ENCODE data around the gene CTSL. TPM values are rescaled to one million over a fixed set of nuclear protein-coding genes. Genes with fewer than 3 reads are reported as not detected.

Gene CTSL
- total and polyA plus RNA-seq, 11 donors, result 86.6 to 382 (median 130) TPM

- DNase-seq (no peak), ATAC-seq (no peak)
- intact Hi-C loops (cut with DNase I), result loop anchor here in 1 of 10 donors (10.0 kb wide), 1 partner anchor 57 kb away; no protein-coding TSS in a partner anchor
- no peaks in the 10 kb centered on the region for H3K9me3 ChIP-seq
- peaks cover 0 to 40% (median 20%) of the 10 kb centered on the region in 12 donors for H3K4me1 ChIP-seq
- 92 to 94% (median 93%) methylated on average over 2 of the region's 2 CpGs for WGBS, 4 donors
- H3K27ac ChIP-seq, result no peak overlapping the region
- peaks cover 0 to 7% (median 0%) of the 10 kb centered on the region in 9 donors for H3K27me3 ChIP-seq
- no peak for TF ChIP-seq POLR2A (IDR thresholded peaks at IDR 0.05)
- TF ChIP-seq, protein P1, sequence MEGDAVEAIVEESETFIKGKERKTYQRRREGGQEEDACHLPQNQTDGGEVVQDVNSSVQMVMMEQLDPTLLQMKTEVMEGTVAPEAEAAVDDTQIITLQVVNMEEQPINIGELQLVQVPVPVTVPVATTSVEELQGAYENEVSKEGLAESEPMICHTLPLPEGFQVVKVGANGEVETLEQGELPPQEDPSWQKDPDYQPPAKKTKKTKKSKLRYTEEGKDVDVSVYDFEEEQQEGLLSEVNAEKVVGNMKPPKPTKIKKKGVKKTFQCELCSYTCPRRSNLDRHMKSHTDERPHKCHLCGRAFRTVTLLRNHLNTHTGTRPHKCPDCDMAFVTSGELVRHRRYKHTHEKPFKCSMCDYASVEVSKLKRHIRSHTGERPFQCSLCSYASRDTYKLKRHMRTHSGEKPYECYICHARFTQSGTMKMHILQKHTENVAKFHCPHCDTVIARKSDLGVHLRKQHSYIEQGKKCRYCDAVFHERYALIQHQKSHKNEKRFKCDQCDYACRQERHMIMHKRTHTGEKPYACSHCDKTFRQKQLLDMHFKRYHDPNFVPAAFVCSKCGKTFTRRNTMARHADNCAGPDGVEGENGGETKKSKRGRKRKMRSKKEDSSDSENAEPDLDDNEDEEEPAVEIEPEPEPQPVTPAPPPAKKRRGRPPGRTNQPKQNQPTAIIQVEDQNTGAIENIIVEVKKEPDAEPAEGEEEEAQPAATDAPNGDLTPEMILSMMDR (IDR thresholded peaks at IDR 0.05), result no peak
- H3K4me3 ChIP-seq, result no peak overlapping the region
- H3K36me3 ChIP-seq, result peaks cover 0 to 55% (median 50%) of the 10 kb centered on the region in 9 donors
These were observed 5.4 kb downstream of the CTSL start for GRCh38 chr9:87731321-87731720.

GRCh38 chr9:87732344-87732743 lies 6.4 kb downstream of the CTSL start:
- WGBS, 4 donors, result 84 to 94% (median 88%) methylated on average over 1 of the region's 1 CpG
- no peaks in the 10 kb centered on the region for H3K9me3 ChIP-seq
- peaks cover 0 to 33% (median 13%) of the 10 kb centered on the region in 12 donors for H3K4me1 ChIP-seq
- no peak overlapping the region for H3K27ac ChIP-seq
- DNase-seq (no peak), ATAC-seq (no peak)
- no peak overlapping the region for H3K4me3 ChIP-seq
- H3K36me3 ChIP-seq, result peaks cover 0 to 53% (median 50%) of the 10 kb centered on the region in 9 donors
- peaks cover 0 to 9% (median 0%) of the 10 kb centered on the region in 9 donors for H3K27me3 ChIP-seq
- intact Hi-C loops (cut with DNase I), result loop anchor here in 1 of 10 donors (10.0 kb wide), 1 partner anchor 58 kb away; no protein-coding TSS in a partner anchor
- no peak for TF ChIP-seq POLR2A (IDR thresholded peaks at IDR 0.05)
- TF ChIP-seq, protein P1 (IDR thresholded peaks at IDR 0.05), result no peak

DNA sequence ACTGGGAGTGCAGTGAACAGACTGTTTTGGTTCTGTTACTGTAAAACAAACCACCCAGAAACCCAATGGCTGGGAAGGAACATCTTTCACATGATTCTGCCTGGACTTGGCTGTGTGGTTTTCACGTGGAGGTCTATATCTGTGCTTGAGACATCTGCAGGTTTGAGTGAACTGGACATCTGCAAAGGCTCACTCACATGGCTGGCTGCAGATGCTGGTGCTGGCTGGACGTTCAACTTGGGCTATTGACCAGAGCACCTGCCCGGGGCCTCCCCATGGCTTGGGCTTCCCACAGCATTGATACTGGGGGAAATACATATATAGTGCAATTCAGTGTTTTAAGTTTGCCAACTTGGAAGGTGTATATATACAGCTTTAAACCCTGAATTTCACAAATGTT lies 6.8 kb downstream of the CTSL start:
- ATAC-seq (no peak), DNase-seq (no peak)
- Histone ChIP-seq H3K27me3 (peaks cover 0 to 13% (median 0%) of the 10 kb centered on the region in 9 donors), H3K9me3 (no peaks in the 10 kb centered on the region), H3K4me3 (no peak overlapping the region), H3K4me1 (peaks cover 0 to 29% (median 8%) of the 10 kb centered on the region in 12 donors), H3K27ac (no peak overlapping the region), H3K36me3 (peaks cover 0 to 49% (median 47%) of the 10 kb centered on the region in 9 donors)
- 78 to 88% (median 82%) methylated on average over 3 of the region's 3 CpGs for WGBS, 4 donors
- no peak for TF ChIP-seq POLR2A (IDR thresholded peaks at IDR 0.05)
- TF ChIP-seq, protein P1 (IDR thresholded peaks at IDR 0.05), result no peak
- intact Hi-C loops (cut with DNase I), result loop anchor here in 1 of 10 donors (10.0 kb wide), 1 partner anchor 58 kb away; no protein-coding TSS in a partner anchor

DNA sequence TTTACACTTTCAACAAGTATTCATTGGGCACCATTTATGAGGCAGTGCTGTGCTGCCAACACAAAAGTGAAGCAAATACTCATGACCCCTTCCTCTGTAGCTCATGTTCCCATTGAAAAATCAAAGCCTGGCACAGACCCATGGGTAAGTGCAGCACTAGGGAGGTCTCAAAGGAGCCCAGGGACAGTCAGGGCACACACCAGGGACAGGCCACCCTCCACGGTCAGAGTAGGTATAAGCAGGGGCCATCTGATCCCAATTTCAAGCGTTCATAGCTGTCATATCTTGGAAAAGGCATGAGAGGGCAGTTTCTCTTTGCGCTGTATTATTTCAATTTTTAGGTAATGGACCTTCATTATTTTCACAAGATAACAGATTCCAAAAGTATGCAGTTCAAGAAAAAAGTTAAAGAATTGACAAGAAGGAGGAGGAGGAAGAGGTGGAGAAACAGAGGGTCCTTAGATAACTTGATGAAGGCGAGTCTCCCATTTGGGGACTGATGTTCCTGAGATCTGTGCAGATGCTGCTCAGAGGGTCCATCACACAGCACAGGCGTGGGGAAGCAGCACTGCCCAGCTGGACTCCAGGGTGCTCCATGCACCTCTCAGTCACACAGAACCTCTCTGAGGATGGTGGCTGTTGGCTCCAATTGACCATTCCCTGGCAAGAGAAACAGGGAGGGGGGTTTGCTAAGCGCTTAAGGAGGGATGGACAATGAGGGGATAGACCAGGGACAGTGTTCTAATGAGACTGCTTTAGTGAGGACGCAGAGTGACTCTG lies 7.5 kb downstream of the CTSL start:
- ATAC-seq, result peak in 1 of 4 donors; percentile 34
- no peak for DNase-seq
- Histone ChIP-seq H3K4me1 (peaks cover 0 to 22% (median 6%) of the 10 kb centered on the region in 12 donors), H3K9me3 (no peaks in the 10 kb centered on the region), H3K36me3 (peaks cover 0 to 42% (median 40%) of the 10 kb centered on the region in 9 donors), H3K27ac (no peak overlapping the region), H3K4me3 (no peak overlapping the region), H3K27me3 (peaks cover 0 to 14% (median 0%) of the 10 kb centered on the region in 9 donors)
- TF ChIP-seq, protein P1 (IDR thresholded peaks at IDR 0.05), result no peak
- no peak for TF ChIP-seq POLR2A (IDR thresholded peaks at IDR 0.05)
- WGBS, 4 donors, result 89 to 94% (median 93%) methylated on average over 7 of the region's 7 CpGs
- intact Hi-C loops (cut with DNase I), result loop anchor here in 1 of 10 donors (10.0 kb wide), 1 partner anchor 59 kb away; no protein-coding TSS in a partner anchor

Data from heart left ventricle (tissue), 16 donors.